Measurements from ENCODE around the gene PTPRN2. TPM values are rescaled to one million over a fixed set of nuclear protein-coding genes. Genes with fewer than 3 reads are reported as not detected.

Gene PTPRN2
- total RNA-seq, 4 donors from 2014 or later: 6.6 to 10.7 (median 8.2) TPM

- Histone ChIP-seq H3K4me1 (no peaks in the 10 kb centered on the region), H3K36me3 (no peaks in the 10 kb centered on the region), H3K27me3 (no peaks in the 10 kb centered on the region), H3K4me3 (no peak overlapping the region), H3K27ac (no peak overlapping the region), H3K9me3 (peaks cover 0 to 33% (median 0%) of the 10 kb centered on the region in 4 donors)
- WGBS, 2 donors: 28 to 35% methylated on average over 2 of the region's 2 CpGs
- TF ChIP-seq CTCF (IDR thresholded peaks at IDR 0.05): no peak
- TF ChIP-seq EP300 (IDR thresholded peaks at IDR 0.05): no peak
- no peak for TF ChIP-seq POLR2A (IDR thresholded peaks at IDR 0.05)
- no peak for DNase-seq (ENCODE audit: low spot score in 2 of 2)
These were observed 358.6 kb downstream of the PTPRN2 start for GRCh38 chr7:158228986-158229385.

- Histone ChIP-seq H3K36me3 (no peaks in the 10 kb centered on the region), H3K27me3 (no peaks in the 10 kb centered on the region), H3K9me3 (peaks cover 0 to 26% (median 0%) of the 10 kb centered on the region in 4 donors), H3K4me3 (no peak overlapping the region), H3K4me1 (no peaks in the 10 kb centered on the region), H3K27ac (no peak overlapping the region)
- 80 to 90% methylated on average over 1 of the region's 1 CpG for WGBS, 2 donors
- TF ChIP-seq POLR2A (IDR thresholded peaks at IDR 0.05) (no peak), EP300 (IDR thresholded peaks at IDR 0.05) (no peak), CTCF (IDR thresholded peaks at IDR 0.05) (no peak)
- DNase-seq (ENCODE audit: low spot score in 2 of 2): no peak
These were observed 359.5 kb downstream of the PTPRN2 start for GRCh38 chr7:158228131-158228530.

GRCh38 chr7:158227258-158227984, 360.2 kb downstream of the PTPRN2 start:
- Histone ChIP-seq H3K4me1 (no peaks in the 10 kb centered on the region), H3K36me3 (no peaks in the 10 kb centered on the region), H3K9me3 (peaks cover 0 to 29% (median 0%) of the 10 kb centered on the region in 4 donors), H3K4me3 (no peak overlapping the region), H3K27ac (no peak overlapping the region), H3K27me3 (no peaks in the 10 kb centered on the region)
- TF ChIP-seq CTCF (IDR thresholded peaks at IDR 0.05): no peak
- no peak for TF ChIP-seq EP300 (IDR thresholded peaks at IDR 0.05)
- TF ChIP-seq POLR2A (IDR thresholded peaks at IDR 0.05): no peak
- WGBS, 2 donors: 86 to 91% methylated on average over 13 of the region's 13 CpGs
- DNase-seq (ENCODE audit: low spot score in 2 of 2): no peak

GRCh38 chr7:158216198-158216597, 371.4 kb downstream of the PTPRN2 start:
- TF ChIP-seq EP300 (IDR thresholded peaks at IDR 0.05): no peak
- no peak for TF ChIP-seq POLR2A (IDR thresholded peaks at IDR 0.05)
- H3K27me3 ChIP-seq: no peaks in the 10 kb centered on the region
- peaks cover 0 to 28% (median 2%) of the 10 kb centered on the region in 4 donors for H3K9me3 ChIP-seq
- H3K4me1 ChIP-seq: no peaks in the 10 kb centered on the region
- no peaks in the 10 kb centered on the region for H3K36me3 ChIP-seq
- H3K27ac ChIP-seq: no peak overlapping the region
- H3K4me3 ChIP-seq: no peak overlapping the region
- no peak for DNase-seq (ENCODE audit: low spot score in 2 of 2)

GRCh38 chr7:158209435-158209834, 378.2 kb downstream of the PTPRN2 start:
- H3K36me3 ChIP-seq: no peaks in the 10 kb centered on the region
- 73 to 76% methylated on average over 1 of the region's 1 CpG for WGBS, 2 donors
- H3K27ac ChIP-seq: no peak overlapping the region
- TF ChIP-seq CTCF (IDR thresholded peaks at IDR 0.05) (no peak), POLR2A (IDR thresholded peaks at IDR 0.05) (no peak), EP300 (IDR thresholded peaks at IDR 0.05) (no peak)
- no peaks in the 10 kb centered on the region for H3K27me3 ChIP-seq
- DNase-seq (ENCODE audit: low spot score in 2 of 2): no peak
- no peaks in the 10 kb centered on the region for H3K4me1 ChIP-seq
- H3K9me3 ChIP-seq: peaks cover 0 to 17% (median 0%) of the 10 kb centered on the region in 4 donors
- H3K4me3 ChIP-seq: no peak overlapping the region
